Stimulated activated CD4-positive, alpha-beta T cell treated with anti-CD3 and anti-CD28 coated beads, Interleukin-1b, Interleukin-23, amount 100 ng/mL, for 48 hours (primary cell): ENCODE data around the gene IMMP1L.
A peak's percentile ranks its signal among the peaks of the same experiment; 100 is the strongest.
"Not testable (repeated sequence)": the region's sequence is repeated elsewhere in the genome, so short reads cannot be mapped to it uniquely, and the experiment has no call there.

Experiments
- DNase-seq: peaks from one replicate; pipeline ENCODE4 v3.0.0-alpha.2; 2020

The IMMP1L gene, protein sequence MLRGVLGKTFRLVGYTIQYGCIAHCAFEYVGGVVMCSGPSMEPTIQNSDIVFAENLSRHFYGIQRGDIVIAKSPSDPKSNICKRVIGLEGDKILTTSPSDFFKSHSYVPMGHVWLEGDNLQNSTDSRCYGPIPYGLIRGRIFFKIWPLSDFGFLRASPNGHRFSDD

DNA sequence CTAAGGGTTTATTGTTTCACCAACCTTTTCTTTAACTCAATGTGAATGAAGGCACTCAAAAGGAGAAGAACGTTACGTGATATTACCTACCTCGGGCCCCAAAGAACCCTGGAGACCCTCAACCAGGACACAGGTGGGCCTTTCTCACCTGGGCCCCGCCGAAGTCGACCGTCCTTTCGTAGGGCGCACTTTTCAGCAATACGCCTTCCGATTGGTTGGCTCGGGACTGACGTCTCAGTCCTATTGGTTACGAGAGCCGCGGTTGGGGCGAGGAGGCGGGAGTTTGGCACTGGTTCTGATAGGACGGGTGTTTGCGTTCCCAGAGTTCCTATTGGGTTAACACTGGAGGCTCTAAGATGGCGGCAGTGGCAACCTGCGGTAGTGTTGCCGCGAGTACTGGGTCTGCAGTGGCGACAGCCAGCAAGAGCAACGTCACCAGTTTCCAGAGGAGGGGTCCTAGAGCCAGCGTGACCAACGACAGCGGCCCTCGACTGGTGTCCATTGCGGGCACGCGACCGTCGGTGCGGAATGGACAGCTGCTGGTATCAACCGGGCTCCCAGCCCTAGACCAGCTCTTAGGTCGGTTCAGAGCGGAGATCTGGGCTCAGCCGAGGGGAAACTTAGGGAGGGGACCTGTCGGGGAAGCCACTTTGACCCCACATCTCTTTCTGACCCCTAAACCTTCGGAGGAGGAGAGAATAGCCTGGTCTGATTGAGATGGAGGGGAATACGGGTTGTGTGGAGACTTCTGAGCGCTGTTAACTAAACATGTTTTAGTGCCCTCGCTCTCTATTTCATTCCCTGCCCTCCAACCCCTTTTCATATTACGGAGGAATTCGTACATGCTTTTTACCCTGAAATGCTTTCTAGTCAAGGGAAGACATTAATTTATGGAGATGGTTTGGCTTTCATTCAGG, at the start of gene IMMP1L, which contains the start of gene ELP4:
Gene IMMP1L, minus strand, starts transcription at position 194 of the 917 bp plus-strand sequence. CDS start 46,346 bp downstream, outside the sequence.
Gene ELP4, plus strand, starts transcription at position 339 of the 917 bp plus-strand sequence. Its CDS starts 18 bp downstream, at position 357.
- peak; percentile 95 for DNase-seq

DNA sequence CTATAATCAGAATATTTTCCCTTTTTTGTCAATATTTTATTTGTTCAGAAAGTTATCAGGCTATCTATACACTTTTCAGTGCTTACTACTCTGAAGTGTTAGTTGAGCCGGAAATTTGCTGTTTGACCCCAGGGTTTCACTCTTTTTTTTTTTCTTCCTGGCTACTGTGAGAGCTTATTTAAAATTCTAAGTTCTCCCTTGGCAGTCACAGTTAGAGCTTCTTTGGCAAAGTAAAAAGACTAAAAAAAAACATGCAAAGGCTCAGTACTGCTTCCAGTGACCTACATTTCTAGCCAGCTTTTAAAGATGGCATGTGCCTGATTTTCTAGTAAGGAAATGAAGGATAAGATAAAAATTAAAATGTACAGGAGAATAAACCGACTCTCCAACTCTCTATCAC, 48.6 kb upstream of the IMMP1L start:
- DNase-seq, result no peak

DNA sequence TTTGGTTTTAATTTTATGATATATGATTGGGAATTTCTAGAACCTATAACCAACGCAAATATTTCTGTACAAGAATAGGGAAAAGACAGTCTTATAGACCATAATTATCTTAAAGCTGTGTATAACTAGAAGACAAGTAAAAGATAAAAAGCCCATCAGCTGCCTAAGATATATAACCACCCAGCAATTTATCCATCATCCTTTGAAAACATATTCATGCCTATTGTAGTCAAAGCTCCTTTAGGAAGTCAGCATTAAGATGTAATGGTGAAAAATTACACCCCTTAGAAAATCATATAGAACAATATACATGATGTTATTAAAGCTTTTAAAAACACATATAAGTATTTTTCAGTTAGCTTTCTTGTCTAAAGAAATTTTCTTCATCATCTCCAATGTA, 46.5 kb upstream of the IMMP1L start:
- DNase-seq, result no peak

DNA sequence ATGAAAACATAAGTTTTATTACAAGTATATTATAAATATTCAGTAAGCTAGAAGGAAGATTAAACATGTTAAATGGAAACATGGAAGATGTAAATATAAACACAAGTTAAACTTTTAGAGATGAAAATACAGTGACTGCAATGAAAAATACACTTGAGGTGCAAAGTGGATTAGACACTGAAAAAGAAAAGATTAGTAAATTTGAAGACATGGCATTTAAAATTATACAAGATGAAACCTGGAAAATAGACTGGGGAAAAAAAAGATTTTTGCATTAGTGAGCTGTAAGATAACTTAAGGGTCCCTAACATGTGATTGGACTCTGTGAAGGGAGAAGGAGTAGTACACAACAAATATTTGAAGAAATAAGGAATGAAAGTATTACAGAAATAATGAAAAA, 33.4 kb upstream of the IMMP1L start:
- no peak for DNase-seq

DNA sequence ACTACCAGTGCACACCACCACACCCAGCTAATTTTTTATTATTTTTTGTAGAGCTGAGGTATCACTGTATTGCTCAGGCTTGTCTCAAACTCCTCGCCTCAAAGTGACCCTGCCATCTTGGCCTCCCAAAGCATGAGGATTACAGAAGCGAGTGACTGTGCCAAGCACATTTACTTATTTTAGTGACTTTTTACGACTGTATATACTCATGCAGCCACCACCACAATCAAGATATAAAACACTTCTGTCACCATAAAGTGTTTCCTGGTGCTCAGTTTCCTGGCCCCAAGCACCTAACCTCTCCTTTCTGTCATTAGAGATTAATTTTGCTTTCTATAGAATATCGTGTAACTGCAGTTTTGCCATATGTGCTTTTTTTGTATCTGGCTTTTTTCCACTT, 26.1 kb upstream of the IMMP1L start:
- no peak for DNase-seq

DNA sequence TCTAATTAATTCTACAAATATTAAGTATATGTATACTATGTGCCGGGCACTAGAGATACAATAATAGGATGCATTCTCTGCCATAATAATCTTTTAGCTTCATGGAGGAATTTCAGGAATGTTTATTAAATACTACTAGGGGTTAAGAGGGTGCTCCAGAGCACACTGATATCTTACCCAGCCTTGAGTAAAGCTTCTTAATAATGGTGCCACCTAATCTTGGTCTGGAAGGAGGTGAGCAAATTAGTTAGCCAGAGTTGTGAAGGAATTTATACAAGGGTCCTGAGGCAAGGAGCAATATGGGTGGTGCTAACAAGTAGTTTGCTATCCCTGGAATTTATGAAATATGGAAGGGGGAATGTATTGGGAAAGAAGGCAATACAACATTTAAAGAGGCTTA, 21.9 kb upstream of the IMMP1L start:
- no peak for DNase-seq

DNA sequence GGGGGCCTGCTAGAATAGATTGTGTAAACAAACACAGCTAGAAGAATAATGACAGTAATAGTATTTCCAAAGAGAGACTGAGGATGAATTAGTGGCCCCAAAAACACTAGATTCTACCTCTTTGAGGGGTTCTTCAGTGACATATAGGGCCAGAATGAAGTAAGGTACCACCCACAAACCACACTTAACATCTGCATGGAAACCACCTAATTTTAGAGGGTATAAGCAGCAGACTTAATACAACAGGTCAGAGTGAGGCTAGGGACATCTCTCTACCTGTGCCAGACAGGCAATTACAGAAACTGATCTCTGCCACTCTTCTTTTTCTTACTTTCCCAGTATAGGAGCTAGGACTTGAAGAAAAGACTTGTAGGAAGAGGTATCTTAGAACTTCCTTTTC, 20.3 kb upstream of the IMMP1L start:
- DNase-seq, result no peak

DNA sequence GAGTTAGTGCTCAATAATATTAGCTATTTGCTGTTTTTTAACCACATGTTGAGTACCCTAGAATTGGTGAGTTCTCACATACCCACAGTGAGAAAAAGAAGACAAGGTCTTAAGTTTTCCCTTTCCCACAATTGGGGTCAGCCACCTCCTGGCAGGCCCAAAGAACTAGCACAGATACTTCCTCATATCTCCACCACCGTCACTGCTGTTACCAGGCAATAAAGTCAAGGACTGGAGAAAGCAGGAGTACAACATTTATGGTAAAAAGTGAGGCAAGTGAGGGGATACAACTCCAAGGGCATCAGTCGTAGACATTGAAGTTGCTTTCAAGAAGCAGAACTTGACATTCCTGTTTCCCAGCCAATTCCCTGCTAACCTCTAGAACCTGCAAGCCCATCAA, 19.8 kb upstream of the IMMP1L start:
- no peak for DNase-seq

DNA sequence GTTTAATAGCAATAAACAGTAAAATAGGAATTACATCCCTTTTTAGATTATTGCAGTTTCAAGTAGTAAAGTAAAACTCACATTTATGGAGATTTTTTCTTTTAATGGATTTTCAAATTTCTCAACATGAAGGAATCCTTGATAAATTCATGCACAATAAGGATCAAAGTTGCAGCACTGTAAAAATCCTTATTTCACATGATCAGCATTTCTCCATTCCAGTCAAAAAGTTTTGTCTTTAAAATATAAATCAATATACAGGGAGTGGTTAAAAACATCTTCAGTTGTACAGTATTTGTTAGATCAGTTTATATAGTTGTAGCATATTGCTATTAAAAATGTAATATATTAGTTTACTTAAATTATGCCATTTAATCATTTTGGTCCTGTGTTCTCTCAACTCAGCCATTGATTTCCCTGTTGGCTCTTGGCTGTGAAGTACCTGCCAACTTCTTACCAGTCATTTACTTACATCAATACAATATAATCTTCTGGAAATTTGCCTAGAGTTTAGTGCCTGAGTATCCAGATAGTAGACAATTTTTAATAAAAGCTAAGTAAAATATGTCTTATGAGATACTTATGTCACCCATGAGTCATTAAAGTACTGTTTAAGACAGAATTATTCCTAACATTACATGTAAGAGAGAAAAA, 12.2 kb upstream of the IMMP1L start:
- DNase-seq, result no peak

DNA sequence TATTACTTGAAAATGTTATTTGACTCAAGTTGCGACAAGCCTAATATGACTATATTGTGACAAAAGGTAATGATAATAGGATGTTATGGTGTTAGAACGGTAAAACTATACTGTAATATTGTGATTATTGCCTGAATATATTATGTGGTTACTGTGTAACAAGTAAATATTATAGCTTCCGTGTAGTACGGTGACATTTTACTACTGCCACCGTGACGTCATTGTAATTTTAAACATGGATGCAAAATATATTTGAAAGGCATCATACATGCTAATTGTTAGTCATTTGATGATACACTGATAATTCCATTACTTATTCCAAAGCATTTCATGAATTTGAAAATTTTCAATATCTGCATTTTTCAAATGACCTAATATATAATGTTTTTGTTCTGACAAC, 2.7 kb upstream of the IMMP1L start:
- no peak for DNase-seq

DNA sequence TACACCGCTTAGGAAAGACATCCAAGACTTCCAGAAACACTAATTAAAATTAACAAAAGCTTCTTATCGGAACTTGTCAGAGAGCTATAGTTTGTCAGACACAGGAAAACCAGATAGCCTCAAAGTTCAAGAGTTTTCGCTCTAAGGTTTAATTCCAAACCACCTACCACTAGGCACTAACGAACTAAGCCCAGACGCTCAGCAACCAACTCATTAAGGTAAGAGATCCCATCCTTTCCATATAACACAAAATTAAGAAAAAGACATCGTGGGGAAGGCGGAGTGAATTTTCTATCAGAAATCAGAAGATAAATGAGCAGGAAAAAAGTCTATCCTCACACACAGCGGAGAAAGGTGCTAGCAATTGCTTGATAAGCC, 382 bp downstream of the IMMP1L start:
- no peak for DNase-seq

DNA sequence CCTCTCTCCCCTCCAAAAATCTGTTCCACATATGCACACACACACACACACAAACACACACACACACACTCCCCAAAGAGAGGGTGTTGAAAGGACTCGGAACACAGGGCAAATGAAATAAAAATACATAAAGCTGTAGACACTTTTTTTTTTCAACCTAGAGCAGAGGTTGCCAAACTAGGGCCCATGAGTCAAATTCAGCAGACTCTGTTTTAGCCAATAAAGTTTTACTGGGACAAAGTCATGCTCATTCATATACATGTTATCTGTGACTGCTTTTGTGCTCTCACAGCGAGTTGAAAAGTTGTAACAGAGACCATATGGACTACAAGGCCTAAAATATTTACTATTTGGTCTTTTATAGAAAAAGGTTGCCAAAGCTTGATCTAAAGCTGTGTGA, 8.9 kb downstream of the IMMP1L start:
- no peak for DNase-seq

DNA sequence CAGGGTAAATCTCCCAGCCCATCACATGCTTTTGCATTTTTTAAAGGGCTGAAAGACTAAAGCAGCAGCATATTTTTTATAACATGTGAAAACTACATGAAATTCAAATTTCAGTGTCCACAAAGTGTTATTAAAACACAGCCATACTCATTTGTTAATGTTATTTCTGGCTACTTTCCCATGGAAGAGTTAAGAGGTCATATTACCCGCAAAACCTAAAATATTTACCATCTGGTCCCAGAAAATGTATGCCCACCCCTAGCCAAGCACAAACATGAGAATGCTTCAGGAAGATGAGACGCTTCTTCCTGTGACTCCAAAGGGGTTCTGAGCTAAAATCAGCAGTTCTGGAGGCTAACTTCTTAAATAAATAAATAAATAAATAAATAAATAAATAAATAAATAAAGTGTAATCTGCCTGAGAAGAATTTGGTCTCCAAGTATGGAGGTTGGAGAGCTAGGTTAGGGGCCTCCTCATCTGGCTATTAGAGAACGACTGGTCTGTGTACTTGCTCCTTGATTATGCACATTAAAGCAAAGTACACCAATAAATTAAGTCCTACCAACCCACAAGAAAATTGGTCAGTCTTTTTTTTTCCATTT, 9.7 kb downstream of the IMMP1L start:
- DNase-seq, result no peak

DNA sequence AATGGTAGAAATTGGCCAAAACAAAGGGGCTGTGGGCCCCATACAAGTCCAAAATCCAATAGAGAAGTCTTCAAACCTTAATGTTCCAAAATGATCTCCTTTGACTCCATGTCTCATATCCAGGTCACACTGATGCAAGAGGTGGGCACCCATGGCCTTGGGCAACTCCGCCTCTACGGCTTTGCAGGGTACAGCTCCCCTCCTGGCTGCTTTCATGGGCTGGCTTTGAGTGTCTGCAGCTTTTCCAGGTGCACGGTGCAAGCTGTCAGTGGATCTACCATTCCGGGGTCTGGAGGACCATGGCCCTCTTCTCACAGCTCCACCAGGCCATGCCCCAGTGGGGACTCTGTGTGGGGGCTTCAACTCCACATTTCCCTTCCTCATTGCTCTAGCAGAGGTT, 15.7 kb downstream of the IMMP1L start:
- DNase-seq, result not testable (repeated sequence)

DNA sequence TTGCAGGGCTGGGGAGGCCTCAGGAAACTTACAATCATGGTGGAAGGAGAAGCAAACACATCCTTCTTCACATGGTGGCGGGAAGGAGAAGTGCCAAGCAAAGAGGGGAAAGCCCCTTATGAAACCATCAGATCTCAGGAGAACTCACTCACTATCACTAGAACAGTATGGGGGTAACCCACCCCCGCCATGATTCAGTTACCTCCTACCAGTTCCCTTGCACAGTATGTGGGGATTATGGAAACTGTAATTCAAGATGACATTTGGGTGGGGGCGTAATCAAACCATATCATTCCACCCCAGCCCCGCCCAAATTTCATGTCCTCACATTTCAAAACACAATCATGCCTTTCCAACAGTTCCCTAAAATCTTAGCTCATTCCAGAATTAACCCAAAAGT, 16.2 kb downstream of the IMMP1L start:
- DNase-seq, result no peak

DNA sequence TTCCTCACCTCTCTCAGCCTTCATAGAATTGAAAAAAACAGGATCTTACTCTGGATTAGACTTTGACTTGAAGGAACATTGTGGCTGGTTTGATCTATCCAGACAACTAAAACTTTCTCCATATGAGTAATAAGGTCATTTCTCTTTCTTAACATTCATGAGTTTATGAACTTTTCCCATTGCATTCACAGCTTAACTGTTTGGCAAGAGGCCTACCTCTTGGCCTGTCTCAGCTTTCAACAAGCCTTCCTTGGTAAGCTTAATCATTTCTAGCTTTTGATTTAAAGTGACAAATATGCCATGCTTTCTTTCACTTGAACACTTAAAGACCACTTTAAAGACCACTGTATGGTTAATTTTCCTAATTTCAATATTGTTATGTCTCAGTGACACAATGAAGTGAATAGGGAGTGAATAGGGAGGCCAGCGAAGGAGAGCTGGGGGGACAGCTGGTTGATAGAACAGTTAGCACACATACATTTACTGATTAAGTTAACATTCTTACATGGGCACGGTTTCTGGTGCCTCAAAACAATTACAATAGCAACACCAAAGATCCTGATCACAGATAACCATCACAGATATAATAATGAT, 17.0 kb downstream of the IMMP1L start:
- DNase-seq, result no peak

DNA sequence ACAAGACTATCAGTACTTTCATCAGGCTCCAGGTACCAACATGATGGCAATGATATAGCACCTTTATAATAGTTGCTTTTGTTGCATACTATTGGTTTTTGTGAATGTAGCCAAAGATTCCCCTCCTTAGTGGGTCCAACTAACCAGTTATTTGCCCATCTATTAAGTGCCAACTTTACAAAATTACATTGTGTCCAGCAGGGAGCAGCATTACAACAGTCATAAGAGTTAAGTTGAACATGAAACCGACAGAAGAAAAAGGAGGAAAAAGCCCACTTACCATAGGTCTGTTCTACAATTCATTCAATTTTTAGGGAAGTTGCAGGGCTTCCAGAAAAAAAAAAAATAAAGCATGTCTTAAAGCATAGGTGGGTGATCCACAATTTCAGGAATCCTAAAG, 21.6 kb downstream of the IMMP1L start:
- DNase-seq, result no peak

DNA sequence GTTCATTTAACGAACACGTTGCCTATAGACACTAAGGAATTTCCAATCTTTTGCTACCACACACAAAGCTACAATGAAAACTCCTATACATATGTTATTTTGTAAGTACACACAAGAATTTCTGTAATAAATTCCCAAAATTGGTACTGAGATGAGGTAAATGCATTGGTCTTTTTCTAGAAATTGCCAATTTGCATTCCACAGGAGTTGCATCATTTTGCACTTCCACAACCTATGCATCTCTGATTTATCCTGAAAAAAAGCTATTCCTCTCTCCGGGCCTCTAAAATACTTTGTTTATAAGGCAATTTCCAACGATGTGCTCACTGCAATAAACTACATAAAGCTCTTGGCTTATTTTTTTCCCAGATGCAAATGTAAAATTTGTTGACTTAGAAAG, 24.9 kb downstream of the IMMP1L start:
- no peak for DNase-seq

DNA sequence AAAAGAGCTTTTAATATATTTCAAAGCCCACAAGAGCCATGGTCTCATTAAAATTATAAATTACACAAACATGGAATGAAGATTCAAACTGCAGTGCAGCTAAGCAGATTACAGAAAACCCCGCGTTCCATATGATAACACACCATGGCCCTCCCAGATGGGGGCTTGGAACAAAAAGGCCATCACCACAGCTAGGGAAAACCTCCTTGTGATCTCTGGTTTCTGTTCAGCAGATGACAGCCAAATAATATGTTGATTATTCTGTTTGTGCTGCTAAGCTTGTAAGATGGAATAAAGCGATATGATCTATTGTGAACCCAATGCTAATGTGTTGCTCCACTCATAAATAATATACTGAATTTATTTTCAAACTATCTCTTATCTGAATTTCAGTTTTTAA, 28.5 kb downstream of the IMMP1L start:
- no peak for DNase-seq

DNA sequence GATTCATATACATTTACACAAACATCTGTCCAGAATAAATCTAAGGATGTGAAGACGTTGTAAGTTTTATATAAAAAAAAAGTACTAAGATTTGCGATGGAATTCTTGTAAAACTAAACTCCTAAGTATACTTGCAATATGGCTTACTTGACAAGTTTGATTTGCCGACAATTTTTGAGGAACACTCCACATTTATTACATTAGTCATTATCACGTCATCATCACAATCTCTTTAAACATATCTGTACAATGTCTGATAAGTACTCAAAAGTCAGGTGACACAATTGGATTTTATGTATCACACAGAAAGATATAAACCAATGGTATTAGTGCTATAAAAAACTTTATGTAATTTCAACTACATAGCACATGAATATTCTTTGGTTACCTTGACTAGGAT, 30.4 kb downstream of the IMMP1L start:
- no peak for DNase-seq

DNA sequence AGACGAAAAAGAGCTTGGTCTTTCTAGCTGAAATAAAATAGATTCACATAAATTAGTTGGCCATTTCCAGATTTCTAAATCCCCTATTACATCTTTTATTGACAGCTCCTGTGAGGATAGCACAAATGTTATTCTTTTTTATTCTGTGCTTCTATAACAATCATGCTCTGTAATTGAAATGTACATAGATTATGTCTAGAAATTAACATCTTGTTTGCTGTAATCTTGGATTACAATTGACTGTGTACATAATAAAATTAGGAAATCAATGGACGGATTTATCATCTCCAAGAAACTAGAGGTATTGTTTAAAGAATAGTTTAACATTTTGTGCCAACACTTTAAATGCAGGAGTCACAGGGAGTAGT, 31.2 kb downstream of the IMMP1L start:
- no peak for DNase-seq

DNA sequence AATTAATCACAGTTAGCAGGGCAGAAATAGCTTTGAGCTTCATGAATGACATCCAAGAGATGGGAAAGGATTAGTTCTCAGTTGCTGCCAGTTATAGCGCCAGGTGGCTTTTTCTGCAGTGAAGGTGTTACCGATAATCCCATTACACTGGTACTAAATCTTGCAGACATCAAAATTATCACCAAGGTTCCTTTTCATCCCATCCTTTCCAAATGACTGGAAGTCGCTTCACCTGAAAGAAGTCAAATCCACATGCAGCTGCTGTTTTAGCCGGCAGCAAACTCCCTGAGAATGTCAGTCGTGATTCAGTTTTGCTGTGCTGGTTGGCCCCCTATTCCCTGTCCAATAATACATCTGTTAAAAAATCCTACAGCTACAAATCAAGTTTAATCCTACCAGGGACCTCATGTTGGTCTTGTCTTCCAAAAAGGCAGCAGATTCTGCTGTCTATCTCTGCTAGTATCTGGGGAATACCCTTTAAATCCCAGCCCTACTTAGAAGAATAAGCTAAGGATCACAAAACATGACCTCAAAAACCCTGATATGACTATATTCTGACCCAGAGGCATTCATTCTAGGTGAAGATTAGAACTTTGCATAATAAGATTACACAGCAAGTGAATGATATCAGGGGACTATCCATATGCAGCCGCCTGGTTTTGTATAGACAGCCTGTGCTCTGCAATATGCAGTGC, 31.7 kb downstream of the IMMP1L start:
- no peak for DNase-seq

DNA sequence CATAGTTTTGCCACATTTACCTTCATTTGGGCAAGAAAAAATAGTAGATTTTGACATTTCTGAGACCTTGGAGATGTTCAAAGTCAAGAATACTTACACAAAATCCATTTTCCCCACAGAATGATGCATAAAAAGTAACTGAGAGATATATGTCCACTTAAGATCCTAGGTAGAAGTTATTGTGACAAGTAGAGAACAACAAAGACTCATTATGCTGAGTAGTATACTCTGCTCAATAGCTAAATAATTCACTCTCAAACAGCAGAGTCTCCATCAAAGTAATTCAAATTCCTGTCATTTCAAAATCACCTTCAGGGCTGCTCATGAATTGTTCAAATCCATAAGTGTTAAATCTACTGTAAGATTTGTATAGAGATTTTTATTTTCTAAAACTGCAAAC, 35.3 kb downstream of the IMMP1L start:
- DNase-seq, result no peak
